C4-2B (cell line): ENCODE measurements around the gene DPH5.
"Not testable (repeated sequence)": the region's sequence is repeated elsewhere in the genome, so short reads cannot be mapped to it uniquely, and the experiment has no call there.

Experiments used
- CTCF ChIP-seq: fragments of 450-650 bp; conservative IDR thresholded peaks from 2 replicates; pipeline ENCODE4 v1.5.1; 2017; ENCODE audit warnings: mild to moderate bottlenecking
- ZFX ChIP-seq: fragments of 450-650 bp; IDR thresholded peaks from 2 replicates; pipeline ENCODE4 v1.6.1; 2017

- TF ChIP-seq CTCF, ZFX: not testable (repeated sequence)
These were observed 79.5 kb downstream of the DPH5 start for GRCh38 chr1:100946064-100946463.
